Neuronal stem cell (in vitro differentiated cells): ENCODE measurements around the gene LHX2.

Experiments used
- DNase-seq: peaks from one replicate; pipeline ENCODE4 v3.0.0-alpha.2; 2013; ENCODE audit warnings: low spot score
- H2AFZ ChIP-seq: one replicate; pipeline ENCODE4 v1.6.1; 2013; ENCODE audit warnings: mild to moderate bottlenecking, low read length, inconsistent platforms
- H2AK5ac ChIP-seq: 2 replicates; pipeline ENCODE4 v1.6.1; 2013; ENCODE audit warnings: low read depth, mild to moderate bottlenecking, inconsistent platforms, low read length, moderate library complexity, mixed read lengths
- H2BK120ac ChIP-seq: 2 replicates; pipeline ENCODE4 v1.6.1; 2013; ENCODE audit warnings: low read depth, mild to moderate bottlenecking, inconsistent platforms, low read length, moderate library complexity, mixed read lengths
- H2BK12ac ChIP-seq: one replicate; pipeline ENCODE4 v1.6.1; 2013; ENCODE audit warnings: low read length, inconsistent platforms
- H2BK15ac ChIP-seq: 2 replicates; pipeline ENCODE4 v1.6.1; 2013; ENCODE audit warnings: mild to moderate bottlenecking, low read length, inconsistent platforms, mixed read lengths
- H2BK5ac ChIP-seq: one replicate; pipeline ENCODE4 v1.6.1; 2013; ENCODE audit warnings: inconsistent platforms, mild to moderate bottlenecking, low read length, moderate library complexity
- H3K14ac ChIP-seq: one replicate; pipeline ENCODE4 v1.6.1; 2013; ENCODE audit warnings: low read length, inconsistent platforms
- H3K18ac ChIP-seq: 2 replicates; pipeline ENCODE4 v1.6.1; 2013; ENCODE audit warnings: low read length, inconsistent platforms
- H3K23ac ChIP-seq: 2 replicates; pipeline ENCODE4 v1.6.1; 2013; ENCODE audit warnings: low read depth, mild to moderate bottlenecking, mixed read lengths, low read length, inconsistent platforms; ENCODE audit not compliant: poor library complexity
- H3K27ac ChIP-seq: replicated peaks from 3 replicates; pipeline ENCODE4 v1.5.1; 2013; ENCODE audit warnings: low read length, inconsistent platforms
- H3K27me3 ChIP-seq, 3 experiments: 2 replicates each; pipeline ENCODE4 v1.6.1; 2013; ENCODE audit warnings: low read length in 3 of 3, mild to moderate bottlenecking in 2 of 3, inconsistent platforms in 1 of 3, low read depth in 1 of 3, mixed read lengths in 1 of 3, moderate library complexity in 1 of 3; ENCODE audit not compliant: control insufficient read depth in 3 of 3, insufficient read depth in 3 of 3
- H3K36me3 ChIP-seq, 2 donors: replicated peaks in 1 of 2; 2 replicates each; pipeline ENCODE4 v1.6.1; 2013; ENCODE audit warnings: low read length in 2 of 2; ENCODE audit not compliant: control insufficient read depth in 2 of 2, insufficient read depth in 2 of 2
- H3K4ac ChIP-seq: 2 replicates; pipeline ENCODE4 v1.6.1; 2013; ENCODE audit warnings: inconsistent platforms, mild to moderate bottlenecking, low read length, moderate library complexity
- H3K4me1 ChIP-seq, 2 donors: 1 replicate in 1 of 2; 2 replicates in 1 of 2; pipeline ENCODE4 v1.6.1; 2013; ENCODE audit warnings: low read length in 2 of 2, low read depth in 1 of 2; ENCODE audit not compliant: control insufficient read depth in 2 of 2, insufficient read depth in 1 of 2
- H3K4me2 ChIP-seq: one replicate; pipeline ENCODE4 v1.6.1; 2013; ENCODE audit warnings: mild to moderate bottlenecking, low read length, inconsistent platforms; ENCODE audit not compliant: insufficient read depth, poor library complexity, severe bottlenecking
- H3K4me3 ChIP-seq, 2 donors: 2 replicates each; pipeline ENCODE4 v1.5.1; 2013; ENCODE audit warnings: low read length in 2 of 2, mild to moderate bottlenecking in 2 of 2, inconsistent platforms in 1 of 2, moderate library complexity in 1 of 2
- H3K79me1 ChIP-seq: one replicate; pipeline ENCODE4 v1.6.1; 2013; ENCODE audit warnings: low read depth, mild to moderate bottlenecking, inconsistent platforms, low read length, moderate library complexity
- H3K9ac ChIP-seq: one replicate; pipeline ENCODE4 v1.6.1; 2013; ENCODE audit warnings: mild to moderate bottlenecking, low read depth, low read length, inconsistent platforms; ENCODE audit not compliant: poor library complexity
- H3K9me3 ChIP-seq, 2 donors: replicated peaks in 1 of 2; 2 replicates each; pipeline versions ENCODE3 to v1.6.1; 2013; ENCODE audit warnings: low read length in 2 of 2, mild to moderate bottlenecking in 2 of 2, inconsistent platforms in 1 of 2, low read depth in 1 of 2, mixed read lengths in 1 of 2, moderate library complexity in 1 of 2; ENCODE audit not compliant: control insufficient read depth in 2 of 2, insufficient read depth in 1 of 2
- H4K8ac ChIP-seq: one replicate; pipeline ENCODE4 v1.6.1; 2013; ENCODE audit warnings: low read depth, mild to moderate bottlenecking, inconsistent platforms, low read length, moderate library complexity
- H4K91ac ChIP-seq: one replicate; pipeline ENCODE4 v1.6.1; 2013; ENCODE audit warnings: low read length, low read depth, mild to moderate bottlenecking, inconsistent platforms; ENCODE audit not compliant: poor library complexity
- WGBS, 2 donors: extraction: QIAGEN DNeasy Blood & Tissue Kit; methylation state at CpG; one replicate each; pipeline ENCODE4 v1.1.7; 2013; ENCODE audit warnings: missing lambda C conversion rate in 2 of 2, mixed read lengths in 1 of 2; ENCODE audit not compliant: insufficient read length in 2 of 2, insufficient replicate concordance in 1 of 2; ENCODE audit errors: extremely low coverage in 2 of 2; 5-methylcytosine and 5-hydroxymethylcytosine counted together

LHX2 gene

GRCh38 chr9:124016175-124017050 is 4.8 kb downstream of the LHX2 start:
- Histone ChIP-seq H3K18ac (peak overlapping the region; percentile 98), H4K91ac (no peak overlapping the region), H3K27me3 (peaks cover 0 to 99% (median 0%) of the 10 kb centered on the region in 3 experiments), H2AK5ac (peak overlapping the region; percentile 93), H3K4ac (no peak overlapping the region), H2BK12ac (no peak overlapping the region), H3K4me3 (peak overlapping the region in 1 of 2 donors; percentile 86), H3K4me2 (peak overlapping the region; percentile 99), H3K9me3 (peaks cover 3 to 7% of the 10 kb centered on the region in 2 donors), H3K4me1 (peaks cover 4 to 21% of the 10 kb centered on the region in 2 donors), H2BK120ac (no peak overlapping the region), H3K79me1 (peaks cover 10% of the 10 kb centered on the region), H2BK5ac (peak overlapping the region; percentile 99), H3K14ac (peak overlapping the region; percentile 97), H2BK15ac (peak overlapping the region; percentile 83), H3K23ac (no peak overlapping the region), H2AFZ (peak overlapping the region; percentile 20), H3K27ac (peak overlapping the region; percentile 94), H4K8ac (no peak overlapping the region), H3K9ac (peak overlapping the region; percentile 96), H3K36me3 (peaks cover 0 to 32% of the 10 kb centered on the region in 2 donors)
- DNase-seq: no peak
- no CpG with 5 or more reads among the region's 45 CpGs for WGBS, 2 donors

GRCh38 chr9:124017051-124017928 is 5.7 kb downstream of the LHX2 start:
- Histone ChIP-seq H2BK12ac (peak overlapping the region; percentile 27), H3K27ac (peak overlapping the region; percentile 94), H2BK15ac (peak overlapping the region; percentile 54), H3K18ac (peak overlapping the region; percentile 96), H4K91ac (peak overlapping the region; percentile 64), H3K4me3 (peak overlapping the region; percentile 28 to 86), H3K9me3 (peaks cover 3 to 7% of the 10 kb centered on the region in 2 donors), H3K4me2 (peak overlapping the region; percentile 99), H2AK5ac (peak overlapping the region; percentile 82), H4K8ac (no peak overlapping the region), H3K4me1 (peaks cover 4 to 22% of the 10 kb centered on the region in 2 donors), H3K23ac (peak overlapping the region; percentile 3), H3K4ac (peak overlapping the region; percentile 4), H3K14ac (peak overlapping the region; percentile 97), H2AFZ (peak overlapping the region; percentile 87), H2BK120ac (peak overlapping the region; percentile 89), H3K9ac (peak overlapping the region; percentile 96), H2BK5ac (peak overlapping the region; percentile 97), H3K79me1 (peaks cover 12% of the 10 kb centered on the region), H3K27me3 (peaks cover 0 to 100% (median 0%) of the 10 kb centered on the region in 3 experiments), H3K36me3 (peaks cover 0 to 41% of the 10 kb centered on the region in 2 donors)
- DNase-seq: no peak
- WGBS, 2 donors: no CpG with 5 or more reads among the region's 73 CpGs

DNA sequence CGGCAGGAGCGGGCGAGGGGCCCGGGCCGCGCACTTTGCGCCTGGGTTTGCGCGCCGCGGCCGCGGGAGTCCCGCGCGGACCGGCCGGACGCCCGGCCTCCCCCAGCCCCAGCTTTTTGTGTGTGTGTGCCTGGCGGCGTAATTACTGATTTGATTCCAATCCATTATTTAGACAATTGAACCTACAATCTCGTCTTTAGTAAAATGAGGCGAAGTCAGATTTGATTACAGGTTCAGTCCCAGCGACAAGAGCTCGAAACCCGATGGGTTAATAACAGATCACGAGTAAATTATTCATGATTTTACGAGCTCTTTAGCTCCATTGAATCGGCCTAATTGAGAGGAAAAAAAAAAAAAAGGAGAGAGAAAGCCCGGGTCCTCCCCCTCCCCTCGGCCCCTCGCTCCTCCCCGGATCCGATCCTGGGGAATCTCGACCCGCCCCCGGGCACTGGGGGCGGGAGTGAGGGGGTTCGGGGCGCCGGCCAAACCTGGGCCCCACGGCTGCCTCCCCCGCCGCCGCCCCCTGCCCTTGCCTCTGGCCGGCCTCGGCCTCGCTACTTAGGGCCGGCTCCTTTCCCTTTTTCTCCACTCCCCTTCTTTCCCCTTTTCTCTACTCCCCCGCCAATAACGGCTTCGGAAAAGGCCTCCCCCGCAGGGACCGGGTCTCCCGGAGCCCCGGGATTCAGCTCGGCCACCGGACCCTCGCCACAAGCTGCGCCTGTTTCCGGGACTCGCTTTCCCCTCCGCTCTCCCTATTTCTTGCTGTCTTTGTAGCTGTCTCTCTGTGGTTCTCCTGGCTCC is 6.6 kb downstream of the LHX2 start:
- H3K27me3 ChIP-seq: peaks cover 0 to 100% (median 0%) of the 10 kb centered on the region in 3 experiments
- no CpG with 5 or more reads among the region's 64 CpGs for WGBS, 2 donors

More for the DNA sequence above, 6.6 kb downstream of the LHX2 start:
- DNase-seq: no peak
- H2AK5ac ChIP-seq: peak overlapping the region; percentile 82
- peak overlapping the region; percentile 87 for H2AFZ ChIP-seq
- no peak overlapping the region for H2BK12ac ChIP-seq
- H3K14ac ChIP-seq: peak overlapping the region; percentile 25
- H3K36me3 ChIP-seq: peaks cover 0 to 49% of the 10 kb centered on the region in 2 donors
- peak overlapping the region; percentile 99 for H3K4me2 ChIP-seq
- H3K4me3 ChIP-seq: peak overlapping the region; percentile 28 to 86
- peak overlapping the region; percentile 97 for H3K18ac ChIP-seq
- H3K9me3 ChIP-seq: peaks cover 3 to 7% of the 10 kb centered on the region in 2 donors
- peaks cover 14% of the 10 kb centered on the region for H3K79me1 ChIP-seq
- H3K27ac ChIP-seq: peak overlapping the region; percentile 94
- H3K23ac ChIP-seq: peak overlapping the region; percentile 27
- peak overlapping the region; percentile 54 for H2BK15ac ChIP-seq
- no peak overlapping the region for H3K4ac ChIP-seq
- H3K9ac ChIP-seq: peak overlapping the region; percentile 80
- peak overlapping the region; percentile 97 for H2BK5ac ChIP-seq
- no peak overlapping the region for H4K91ac ChIP-seq
- H2BK120ac ChIP-seq: peak overlapping the region; percentile 89
- peaks cover 0 to 22% of the 10 kb centered on the region in 2 donors for H3K4me1 ChIP-seq
- no peak overlapping the region for H4K8ac ChIP-seq
